ENCODE measurements around the gene APOL3.
A peak's percentile ranks its signal among the peaks of the same experiment; 100 is the strongest.

Gene APOL3

DNA sequence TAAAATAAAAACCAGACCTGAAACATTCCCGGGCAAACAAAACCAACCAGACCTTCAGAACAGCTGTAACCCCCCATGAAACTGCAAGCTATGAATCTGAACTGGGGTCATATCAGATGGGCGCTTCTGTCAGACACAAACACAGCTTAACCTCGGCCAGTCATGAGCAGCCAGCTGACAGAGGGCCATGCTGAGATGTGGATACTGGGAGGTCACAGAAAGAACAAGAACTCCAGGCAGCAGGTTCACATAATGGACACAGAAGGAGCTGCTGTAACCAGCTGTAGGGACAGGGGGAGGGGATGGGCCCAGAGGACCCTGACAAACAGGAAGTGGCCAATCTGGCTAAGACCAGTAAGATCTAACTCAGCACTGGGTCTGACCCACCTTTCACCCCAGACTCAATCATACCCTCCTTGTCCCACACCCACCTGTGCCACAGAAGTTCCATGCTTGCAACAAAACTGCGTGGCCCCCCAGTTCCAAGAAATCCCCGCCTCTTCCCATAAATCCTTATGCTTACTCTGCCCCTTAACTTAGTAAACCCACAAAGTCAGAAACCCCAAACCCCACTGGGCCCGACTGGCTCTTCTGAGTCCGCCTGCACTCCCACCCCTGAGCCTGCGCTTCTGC, 37.1 kb upstream of the APOL3 start:
- no peak for TF ChIP-seq CTCF (IDR thresholded peaks at IDR 0.05; ENCODE audit: low read depth, low read length, missing control alignments)
- in situ Hi-C loops (cut with HindIII; ENCODE audit: low sequenced_read_pairs): no loop called here
- H3K4me3 ChIP-seq (ENCODE audit: low read depth, low read length): no peak overlapping the region
- DNase-seq (ENCODE audit: low read depth): no peak

DNA sequence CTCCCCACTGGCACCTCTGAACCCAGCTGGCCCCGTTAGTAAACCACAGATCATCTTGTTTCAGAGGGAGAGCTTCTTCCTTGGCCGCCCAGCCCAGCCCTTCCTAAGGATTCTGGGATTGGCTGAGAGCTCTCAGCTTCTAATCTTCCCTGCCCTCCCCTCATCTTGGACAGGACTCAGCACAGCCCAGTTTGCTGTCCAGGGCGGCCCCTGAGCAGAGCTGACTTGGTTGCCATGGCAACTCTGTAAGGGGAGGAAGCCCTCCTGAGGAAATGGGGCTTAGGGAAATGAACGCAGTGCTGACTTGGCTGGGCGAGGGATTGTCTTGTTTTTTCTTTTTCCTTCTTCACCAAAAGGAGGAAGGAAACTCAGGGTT, 36.5 kb upstream of the APOL3 start:
- H3K4me3 ChIP-seq (ENCODE audit: low read depth, low read length): no peak overlapping the region
- DNase-seq (ENCODE audit: low read depth): peak; percentile 35
- in situ Hi-C loops (cut with HindIII; ENCODE audit: low sequenced_read_pairs): no loop called here
- no peak for TF ChIP-seq CTCF (IDR thresholded peaks at IDR 0.05; ENCODE audit: low read depth, low read length, missing control alignments)

- no peak for DNase-seq (ENCODE audit: low read depth)
- no peak for TF ChIP-seq CTCF (IDR thresholded peaks at IDR 0.05; ENCODE audit: low read depth, low read length, missing control alignments)
- no peak overlapping the region for H3K4me3 ChIP-seq (ENCODE audit: low read depth, low read length)
- in situ Hi-C loops (cut with HindIII; ENCODE audit: low sequenced_read_pairs): no loop called here
Measured at GRCh38 chr22:36196254-36197064, 35.9 kb upstream of the APOL3 start.

GRCh38 chr22:36194971-36195370, 34.4 kb upstream of the APOL3 start:
- H3K4me3 ChIP-seq (ENCODE audit: low read depth, low read length): no peak overlapping the region
- TF ChIP-seq CTCF (IDR thresholded peaks at IDR 0.05; ENCODE audit: low read depth, low read length, missing control alignments): peak; percentile 86
- DNase-seq (ENCODE audit: low read depth): peak; percentile 45
- in situ Hi-C loops (cut with HindIII; ENCODE audit: low sequenced_read_pairs): no loop called here

DNA sequence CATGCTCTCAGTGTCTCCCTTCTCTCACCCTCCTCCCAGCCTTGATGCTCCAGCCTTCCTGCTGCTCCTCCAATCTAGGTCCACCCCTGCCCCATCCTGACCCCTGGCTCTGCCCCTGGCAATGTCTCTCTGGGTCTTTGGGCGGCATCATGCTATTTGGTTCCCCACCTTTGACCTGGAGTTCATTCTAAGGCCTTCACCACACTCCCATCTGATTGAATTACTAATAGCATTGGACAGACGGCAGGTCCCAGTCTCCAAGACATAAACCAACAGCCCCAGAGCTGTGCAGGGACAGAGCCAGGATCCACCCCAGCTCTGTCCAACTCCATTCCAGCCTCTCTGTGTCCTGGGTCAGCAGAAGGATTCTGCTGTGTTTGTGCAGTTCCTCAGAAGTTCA, 33.8 kb upstream of the APOL3 start:
- in situ Hi-C loops (cut with HindIII; ENCODE audit: low sequenced_read_pairs): no loop called here
- no peak for DNase-seq (ENCODE audit: low read depth)
- TF ChIP-seq CTCF (IDR thresholded peaks at IDR 0.05; ENCODE audit: low read depth, low read length, missing control alignments): no peak
- no peak overlapping the region for H3K4me3 ChIP-seq (ENCODE audit: low read depth, low read length)

- in situ Hi-C loops (cut with HindIII; ENCODE audit: low sequenced_read_pairs): no loop called here
- H3K4me3 ChIP-seq (ENCODE audit: low read depth, low read length): no peak overlapping the region
- TF ChIP-seq CTCF (IDR thresholded peaks at IDR 0.05; ENCODE audit: low read depth, low read length, missing control alignments): no peak
- no peak for DNase-seq (ENCODE audit: low read depth)
Measured at GRCh38 chr22:36193577-36193976, 33.0 kb upstream of the APOL3 start.

Measured in astrocyte of the cerebellum (primary cell).